ENCODE data around the gene MRTFA. TPM values are rescaled to one million over a fixed set of nuclear protein-coding genes. Genes with fewer than 3 reads are reported as not detected.
A peak's percentile ranks its signal among the peaks of the same experiment; 100 is the strongest.

The MRTFA gene
- total RNA-seq, 4 donors from 2014 or later, result 24.5 to 56.3 (median 40.9) TPM

DNA sequence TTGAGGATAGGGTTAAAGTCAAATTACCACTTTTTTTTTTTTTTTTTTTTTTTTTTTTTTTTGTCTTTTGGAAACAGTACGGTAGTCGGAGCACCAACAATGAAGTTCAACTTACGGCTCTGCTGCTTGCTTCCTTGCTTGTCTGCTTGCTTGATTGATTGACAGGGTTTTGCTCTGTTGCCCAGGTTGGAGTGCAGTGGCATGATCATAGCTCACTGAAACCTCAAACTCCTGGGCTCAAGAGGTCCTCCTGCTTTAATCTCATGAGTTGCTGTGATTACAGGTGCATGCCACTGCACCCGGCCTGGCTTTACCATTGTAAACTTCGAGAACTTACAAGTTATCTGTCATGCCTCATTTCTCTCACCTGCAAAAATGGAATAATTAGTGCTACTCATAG, 260.4 kb downstream of the MRTFA start:
- no peak for DNase-seq
- peaks cover 0 to 4% (median 0%) of the 10 kb centered on the region in 3 donors for H3K36me3 ChIP-seq
- no peak overlapping the region for H3K27ac ChIP-seq
- TF ChIP-seq, protein P1, sequence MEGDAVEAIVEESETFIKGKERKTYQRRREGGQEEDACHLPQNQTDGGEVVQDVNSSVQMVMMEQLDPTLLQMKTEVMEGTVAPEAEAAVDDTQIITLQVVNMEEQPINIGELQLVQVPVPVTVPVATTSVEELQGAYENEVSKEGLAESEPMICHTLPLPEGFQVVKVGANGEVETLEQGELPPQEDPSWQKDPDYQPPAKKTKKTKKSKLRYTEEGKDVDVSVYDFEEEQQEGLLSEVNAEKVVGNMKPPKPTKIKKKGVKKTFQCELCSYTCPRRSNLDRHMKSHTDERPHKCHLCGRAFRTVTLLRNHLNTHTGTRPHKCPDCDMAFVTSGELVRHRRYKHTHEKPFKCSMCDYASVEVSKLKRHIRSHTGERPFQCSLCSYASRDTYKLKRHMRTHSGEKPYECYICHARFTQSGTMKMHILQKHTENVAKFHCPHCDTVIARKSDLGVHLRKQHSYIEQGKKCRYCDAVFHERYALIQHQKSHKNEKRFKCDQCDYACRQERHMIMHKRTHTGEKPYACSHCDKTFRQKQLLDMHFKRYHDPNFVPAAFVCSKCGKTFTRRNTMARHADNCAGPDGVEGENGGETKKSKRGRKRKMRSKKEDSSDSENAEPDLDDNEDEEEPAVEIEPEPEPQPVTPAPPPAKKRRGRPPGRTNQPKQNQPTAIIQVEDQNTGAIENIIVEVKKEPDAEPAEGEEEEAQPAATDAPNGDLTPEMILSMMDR (IDR thresholded peaks at IDR 0.05), result no peak
- no peak for TF ChIP-seq POLR2A (IDR thresholded peaks at IDR 0.05)
- WGBS, 2 donors, result 60 to 75% methylated on average over 3 to 5 of the region's 5 CpGs
- no peak overlapping the region for H3K4me3 ChIP-seq
- H3K27me3 ChIP-seq, result no peaks in the 10 kb centered on the region
- intact Hi-C loops (cut with DNase I), result no loop called here
- H3K9me3 ChIP-seq, result no peaks in the 10 kb centered on the region
- peaks cover 4 to 20% (median 4%) of the 10 kb centered on the region in 3 donors for H3K4me1 ChIP-seq

DNA sequence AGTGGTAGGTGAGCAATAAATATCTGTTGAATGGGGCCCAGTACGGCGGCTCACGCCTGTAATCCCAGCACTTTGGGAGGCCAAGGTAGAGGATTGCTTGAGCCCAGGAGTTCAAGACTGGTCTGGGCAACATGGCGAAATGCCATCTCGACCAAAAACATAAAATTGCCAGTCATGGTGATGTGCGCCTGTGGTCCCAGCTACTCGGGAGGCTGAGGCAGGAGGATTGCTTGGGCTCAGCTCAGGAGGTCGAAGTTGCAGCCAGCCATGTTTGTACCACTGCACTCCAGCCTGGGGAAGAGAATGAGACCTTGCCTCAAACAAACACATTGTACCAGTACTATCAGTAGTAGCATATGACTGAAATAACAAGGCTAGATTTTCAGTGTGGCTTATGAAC, 262.0 kb downstream of the MRTFA start:
- no peak for DNase-seq
- WGBS, 2 donors, result 82 to 93% methylated on average over 8 of the region's 8 CpGs
- TF ChIP-seq POLR2A (IDR thresholded peaks at IDR 0.05), result no peak
- H3K27ac ChIP-seq, result no peak overlapping the region
- no peaks in the 10 kb centered on the region for H3K36me3 ChIP-seq
- no peaks in the 10 kb centered on the region for H3K9me3 ChIP-seq
- peaks cover 4 to 30% (median 7%) of the 10 kb centered on the region in 3 donors for H3K4me1 ChIP-seq
- H3K4me3 ChIP-seq, result no peak overlapping the region
- intact Hi-C loops (cut with DNase I), result no loop called here
- no peaks in the 10 kb centered on the region for H3K27me3 ChIP-seq

DNA sequence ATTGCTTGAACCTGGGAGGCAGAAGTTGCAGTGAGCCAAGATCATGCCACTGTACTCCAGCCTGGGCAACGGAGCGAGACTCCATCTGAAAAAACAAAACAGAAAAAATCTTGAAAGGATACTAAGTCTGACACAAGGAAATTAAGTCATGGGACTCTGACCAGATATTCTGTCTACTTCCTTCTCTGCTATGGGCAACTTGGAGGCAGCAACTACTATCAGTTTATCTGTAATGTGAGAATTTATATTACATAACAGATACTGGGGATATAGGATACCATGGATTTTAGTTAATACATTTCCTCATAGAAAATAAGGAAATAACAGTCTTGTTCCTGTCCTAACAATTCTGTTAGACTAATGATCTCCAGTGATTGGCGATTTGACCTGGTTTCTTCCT, 267.7 kb downstream of the MRTFA start:
- intact Hi-C loops (cut with DNase I), result no loop called here
- H3K27me3 ChIP-seq, result no peaks in the 10 kb centered on the region
- no peak overlapping the region for H3K4me3 ChIP-seq
- peaks cover 4 to 47% (median 7%) of the 10 kb centered on the region in 3 donors for H3K4me1 ChIP-seq
- peaks cover 17 to 49% (median 22%) of the 10 kb centered on the region in 3 donors for H3K36me3 ChIP-seq
- 81 to 92% methylated on average over 3 of the region's 3 CpGs for WGBS, 2 donors
- peak overlapping the region in 2 of 4 donors; percentile 4 to 34 for H3K27ac ChIP-seq
- no peaks in the 10 kb centered on the region for H3K9me3 ChIP-seq
- no peak for DNase-seq
- TF ChIP-seq, protein P1 (IDR thresholded peaks at IDR 0.05), result no peak
- no peak for TF ChIP-seq POLR2A (IDR thresholded peaks at IDR 0.05)

DNA sequence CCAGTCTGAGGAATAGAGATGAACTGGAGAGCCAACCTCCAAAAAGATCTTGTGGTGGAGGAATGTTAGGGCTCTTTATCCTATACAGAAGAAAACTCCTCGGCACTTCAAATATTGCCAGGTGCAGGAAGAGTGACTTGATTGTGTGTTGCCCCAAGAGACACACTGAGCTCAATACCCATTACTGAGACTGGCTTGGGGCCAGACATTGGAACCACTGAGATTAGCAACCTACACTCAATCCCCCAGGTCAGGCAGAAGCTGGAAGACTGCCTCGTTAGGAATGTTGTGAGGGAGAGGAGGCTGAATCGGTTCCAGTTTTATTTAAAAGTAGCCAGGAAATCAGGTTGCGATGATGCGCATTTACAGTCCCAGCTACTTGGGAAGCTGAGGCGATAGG, 268.5 kb downstream of the MRTFA start:
- no peak for DNase-seq
- Histone ChIP-seq H3K36me3 (peaks cover 20 to 57% (median 28%) of the 10 kb centered on the region in 3 donors), H3K4me1 (peaks cover 4 to 46% (median 7%) of the 10 kb centered on the region in 3 donors), H3K27ac (peak overlapping the region in 2 of 4 donors; percentile 4 to 34), H3K4me3 (no peak overlapping the region), H3K27me3 (no peaks in the 10 kb centered on the region), H3K9me3 (no peaks in the 10 kb centered on the region)
- WGBS, 2 donors, result 82 to 89% methylated on average over 6 of the region's 6 CpGs
- TF ChIP-seq, protein P1 (IDR thresholded peaks at IDR 0.05), result no peak
- TF ChIP-seq POLR2A (IDR thresholded peaks at IDR 0.05), result no peak
- intact Hi-C loops (cut with DNase I), result no loop called here

DNA sequence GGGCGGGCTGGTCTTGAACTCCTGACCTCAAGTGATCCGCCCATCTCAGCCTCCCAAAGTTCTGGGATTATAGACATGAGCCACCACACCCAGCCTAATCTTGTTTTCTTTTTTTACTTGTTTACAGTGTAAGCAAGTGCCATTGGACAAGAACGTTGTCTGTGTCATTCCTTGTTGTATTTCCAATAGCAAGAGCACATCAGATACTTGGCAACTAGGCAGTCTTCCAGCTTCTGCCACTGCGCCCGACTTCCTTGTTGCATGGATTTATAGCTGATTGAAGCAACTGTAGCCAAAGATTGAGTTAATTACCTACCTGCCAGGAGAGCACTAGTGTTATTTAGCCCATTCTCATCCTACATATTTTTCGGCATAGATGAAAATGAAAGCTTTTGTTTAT, 269.2 kb downstream of the MRTFA start:
- Histone ChIP-seq H3K9me3 (no peaks in the 10 kb centered on the region), H3K4me1 (peaks cover 4 to 39% (median 7%) of the 10 kb centered on the region in 3 donors), H3K27ac (no peak overlapping the region), H3K27me3 (no peaks in the 10 kb centered on the region), H3K36me3 (peaks cover 27 to 64% (median 34%) of the 10 kb centered on the region in 3 donors), H3K4me3 (no peak overlapping the region)
- TF ChIP-seq, protein P1 (IDR thresholded peaks at IDR 0.05), result no peak
- TF ChIP-seq POLR2A (IDR thresholded peaks at IDR 0.05), result no peak
- DNase-seq, result no peak
- 55 to 72% methylated on average over 6 of the region's 6 CpGs for WGBS, 2 donors
- intact Hi-C loops (cut with DNase I), result no loop called here

DNA sequence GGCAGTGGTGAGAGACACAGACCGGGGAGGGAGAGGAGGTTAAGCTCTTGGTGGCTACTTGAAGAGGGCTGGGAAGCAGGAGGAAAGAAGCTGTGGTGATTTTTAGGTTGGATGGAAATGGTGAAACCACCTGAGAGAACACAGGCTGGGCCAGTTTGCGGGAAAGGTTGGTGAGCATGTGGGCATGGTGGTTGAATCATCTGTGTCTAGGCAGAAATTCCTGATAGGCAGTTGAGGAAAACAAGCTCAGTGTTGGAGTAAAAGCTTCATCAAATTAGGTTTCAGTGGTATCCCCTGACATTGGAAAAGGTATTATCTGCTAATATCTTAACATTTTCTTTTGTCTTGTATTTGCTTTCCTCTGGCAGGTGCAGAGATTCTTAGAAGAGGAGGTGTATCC, 270.5 kb downstream of the MRTFA start:
- 95 to 98% methylated on average over 2 of the region's 2 CpGs for WGBS, 2 donors
- H3K27ac ChIP-seq, result no peak overlapping the region
- H3K4me1 ChIP-seq, result peaks cover 0 to 27% (median 2%) of the 10 kb centered on the region in 3 donors
- H3K36me3 ChIP-seq, result peaks cover 36 to 77% (median 47%) of the 10 kb centered on the region in 3 donors
- intact Hi-C loops (cut with DNase I), result no loop called here
- H3K9me3 ChIP-seq, result no peaks in the 10 kb centered on the region
- H3K4me3 ChIP-seq, result no peak overlapping the region
- TF ChIP-seq, protein P1 (IDR thresholded peaks at IDR 0.05), result no peak
- TF ChIP-seq POLR2A (IDR thresholded peaks at IDR 0.05), result no peak
- no peak for DNase-seq
- H3K27me3 ChIP-seq, result no peaks in the 10 kb centered on the region

Data from esophagus squamous epithelium (tissue), 5 donors.